Measurements from ENCODE around the gene RFX2.
A peak's percentile ranks its signal among the peaks of the same experiment; 100 is the strongest.
"Not testable (repeated sequence)": the region's sequence is repeated elsewhere in the genome, so short reads cannot be mapped to it uniquely, and the experiment has no call there.

Gene RFX2

DNA sequence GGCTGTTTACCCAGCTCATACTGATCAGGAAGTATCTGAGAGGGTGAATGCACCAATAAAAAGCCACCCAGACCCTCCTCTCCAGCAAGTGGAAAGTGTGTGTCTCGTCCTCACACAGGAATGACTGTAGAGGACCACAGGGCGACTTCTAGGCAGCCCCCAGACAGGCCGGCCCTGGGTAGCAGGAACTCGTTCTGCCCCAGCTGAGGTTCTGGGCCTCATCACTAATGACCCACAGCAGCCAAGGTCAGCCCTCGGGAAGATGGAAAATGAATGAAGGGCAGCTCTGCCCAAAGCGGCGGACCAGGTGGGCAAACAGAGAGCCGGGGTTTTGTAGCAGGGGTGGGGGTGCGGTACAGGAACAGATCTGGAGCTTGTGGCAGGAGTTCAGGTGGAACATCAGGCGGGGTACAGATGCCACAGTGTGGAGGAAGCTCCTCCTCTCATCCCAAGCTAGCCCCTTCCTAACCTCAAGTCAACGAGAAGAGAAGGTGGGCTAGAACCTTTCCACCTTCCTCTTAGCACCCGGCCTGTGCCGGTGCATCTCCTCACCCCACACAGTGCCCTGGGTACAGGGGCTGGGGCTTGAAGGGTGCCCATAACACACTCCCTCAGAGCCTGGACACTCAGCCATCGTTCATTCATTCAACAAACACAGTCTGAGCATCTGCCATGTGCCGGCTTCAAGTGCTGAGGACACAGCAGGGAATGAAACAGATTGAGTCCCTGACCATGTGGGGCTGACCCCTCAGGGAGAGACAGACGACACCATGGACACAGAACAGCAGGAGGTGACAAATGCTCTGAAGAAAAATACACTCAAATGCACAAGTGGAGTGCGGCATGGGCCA, 36.2 kb downstream of the RFX2 start:
- DNase-seq = no peak

DNA sequence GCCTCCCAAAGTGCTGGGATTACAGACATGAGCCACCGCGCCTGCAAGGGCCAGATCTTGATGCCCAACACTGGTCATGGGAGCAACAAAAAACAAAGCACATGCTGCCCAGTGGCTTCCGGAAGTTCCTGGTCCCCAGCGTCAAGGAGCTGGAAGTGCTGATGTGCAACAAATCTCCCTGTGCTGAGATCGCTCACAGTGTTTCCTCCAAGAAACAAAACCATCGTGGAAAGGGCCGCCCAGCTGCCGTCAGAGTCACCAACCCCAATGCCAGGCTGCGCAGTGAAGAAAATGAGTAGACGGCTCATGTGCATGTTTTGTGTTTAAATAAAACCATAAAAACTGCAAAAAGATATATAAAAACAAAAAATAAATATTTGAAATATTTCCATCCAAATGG, 37.1 kb downstream of the RFX2 start:
- not testable (repeated sequence) for DNase-seq

DNA sequence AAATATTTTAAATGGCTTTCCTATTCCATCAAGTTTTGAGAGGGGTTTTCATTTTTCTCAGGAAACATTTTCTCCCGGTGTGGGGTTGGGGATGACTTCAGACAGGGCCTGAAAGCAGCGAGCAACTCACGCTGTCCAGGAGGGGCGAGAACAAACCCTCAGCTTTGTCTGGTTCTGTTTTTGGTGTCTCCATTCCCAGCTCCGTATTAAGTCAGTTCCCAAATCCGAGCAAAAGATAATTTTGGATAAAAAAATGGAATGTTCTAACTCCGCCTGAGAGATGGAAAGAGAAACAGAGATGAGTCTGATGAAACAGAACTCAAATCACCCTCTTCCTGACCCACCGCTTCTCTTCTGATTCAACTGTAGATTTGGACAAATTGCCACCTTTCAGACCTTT, 38.4 kb downstream of the RFX2 start:
- DNase-seq = no peak

DNA sequence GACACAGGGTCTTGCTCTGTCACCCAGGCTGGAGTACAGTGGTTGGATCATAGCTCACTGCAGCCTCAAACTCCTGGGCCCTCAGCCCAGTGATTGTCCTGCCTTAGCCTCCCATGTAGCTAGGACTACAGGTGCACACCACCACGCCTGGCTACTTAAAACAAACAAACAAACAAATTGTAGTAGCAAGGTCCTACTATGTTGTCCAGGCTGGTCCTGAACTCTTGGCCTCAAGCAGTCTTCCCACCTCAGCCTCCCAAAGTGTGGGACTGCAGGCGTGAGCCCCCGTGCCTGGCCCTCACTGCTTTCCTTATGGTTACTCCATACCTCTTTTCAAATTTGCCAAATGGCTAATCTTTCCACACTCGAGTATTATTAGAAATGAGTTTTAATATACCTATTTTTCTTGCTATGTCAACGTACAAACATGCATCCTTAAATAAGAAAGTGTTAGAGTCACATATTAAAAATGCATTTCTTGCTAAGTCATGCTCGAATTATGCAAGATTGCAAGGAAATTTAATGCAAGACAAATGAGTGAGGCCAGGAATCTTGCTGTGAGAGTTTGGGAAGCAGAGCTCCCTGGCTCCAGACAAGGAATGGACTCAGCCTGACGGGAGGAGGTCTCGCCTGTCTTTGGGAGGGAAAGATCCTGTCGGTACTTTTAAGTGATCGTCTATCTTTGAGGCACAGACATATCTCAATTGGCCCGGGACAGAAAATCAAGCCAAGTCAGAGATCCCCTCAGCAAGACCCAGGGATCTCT, 39.4 kb downstream of the RFX2 start:
- no peak for DNase-seq

DNA sequence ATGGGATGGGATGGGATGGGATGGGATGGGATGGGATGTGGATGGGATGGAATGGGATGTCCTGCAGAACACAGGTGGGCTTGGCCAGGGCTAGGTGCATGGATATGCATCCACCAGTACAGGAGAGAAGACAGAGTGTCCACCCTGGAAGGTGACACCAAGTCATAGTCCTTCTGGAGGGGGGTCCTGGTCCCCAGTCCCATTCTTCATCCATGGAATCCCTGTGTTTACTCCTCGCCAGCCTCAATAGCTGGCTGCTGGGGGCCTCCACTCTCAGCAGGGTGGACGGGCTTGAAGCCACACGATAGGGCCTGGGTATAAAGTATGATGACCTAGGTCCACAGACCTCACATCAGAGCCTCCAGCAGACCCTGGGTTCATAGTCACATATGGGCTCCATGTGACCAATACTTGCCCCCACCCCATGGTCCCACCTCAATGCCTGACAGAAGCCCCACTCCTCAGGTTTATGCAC, 40.1 kb downstream of the RFX2 start:
- DNase-seq = no peak

DNA sequence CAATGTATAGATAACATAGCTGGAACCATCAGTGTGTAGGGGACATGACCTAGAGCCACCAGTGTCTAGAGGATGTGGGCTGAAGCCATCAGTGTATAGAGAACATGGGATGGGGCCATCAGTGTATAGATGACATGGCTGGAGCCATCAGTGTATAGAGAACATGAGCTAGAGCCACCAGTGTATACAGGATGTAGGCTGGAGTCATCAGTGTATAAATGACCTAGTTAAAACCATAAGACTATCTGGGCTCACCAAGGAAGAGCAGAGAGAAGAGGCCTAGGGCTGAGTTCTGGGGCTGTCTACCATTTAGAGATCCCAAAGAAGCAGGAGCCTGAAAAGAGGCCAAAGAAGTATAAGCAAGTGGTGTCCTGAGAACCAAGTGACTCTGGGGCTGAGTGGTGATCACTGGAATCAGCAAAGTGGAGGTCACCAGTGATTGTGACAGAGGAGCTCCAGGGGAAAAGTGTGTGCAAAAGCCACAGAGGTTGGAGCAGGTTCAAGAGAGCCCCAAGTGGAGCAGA, 41.0 kb downstream of the RFX2 start:
- DNase-seq = no peak

DNA sequence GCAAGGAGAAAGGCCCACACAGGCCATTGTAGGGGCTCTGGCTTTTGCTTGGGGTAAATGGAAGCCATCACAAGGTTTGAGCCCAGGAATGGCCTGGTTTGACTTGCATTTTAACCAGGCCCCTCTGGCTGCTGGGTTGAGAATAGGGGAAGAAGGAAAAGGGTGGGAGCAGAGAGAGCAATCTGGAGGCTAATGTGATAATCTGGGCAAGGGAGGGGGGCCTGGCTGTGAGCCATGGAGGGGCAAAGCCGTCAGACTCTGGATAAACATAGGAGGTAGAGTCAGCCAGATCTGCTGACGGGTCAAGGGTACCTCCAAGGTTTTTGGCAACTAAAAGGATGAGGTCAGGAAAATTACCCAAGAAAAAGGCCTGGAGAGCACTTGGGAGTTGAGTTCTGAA, 41.6 kb downstream of the RFX2 start:
- no peak for DNase-seq

DNA sequence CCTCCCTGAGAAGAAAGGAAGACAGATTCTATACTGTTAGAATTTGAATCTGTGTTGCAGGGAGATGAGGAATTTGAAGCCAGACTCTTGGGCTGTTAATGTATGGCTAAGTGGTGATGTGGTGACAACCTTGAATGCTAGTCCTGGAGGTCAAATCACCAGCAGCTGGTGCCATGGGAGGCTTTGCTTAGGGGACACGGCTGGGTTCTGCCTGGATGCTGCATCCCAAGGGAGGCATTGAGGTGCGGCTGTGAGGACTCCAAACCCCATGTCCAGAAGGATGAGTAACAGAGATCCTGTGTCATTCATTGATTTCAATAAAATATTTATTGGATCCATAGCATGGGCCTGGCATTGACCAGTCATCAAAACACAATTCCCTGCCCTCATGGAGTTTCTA, 42.3 kb downstream of the RFX2 start:
- DNase-seq = no peak

DNA sequence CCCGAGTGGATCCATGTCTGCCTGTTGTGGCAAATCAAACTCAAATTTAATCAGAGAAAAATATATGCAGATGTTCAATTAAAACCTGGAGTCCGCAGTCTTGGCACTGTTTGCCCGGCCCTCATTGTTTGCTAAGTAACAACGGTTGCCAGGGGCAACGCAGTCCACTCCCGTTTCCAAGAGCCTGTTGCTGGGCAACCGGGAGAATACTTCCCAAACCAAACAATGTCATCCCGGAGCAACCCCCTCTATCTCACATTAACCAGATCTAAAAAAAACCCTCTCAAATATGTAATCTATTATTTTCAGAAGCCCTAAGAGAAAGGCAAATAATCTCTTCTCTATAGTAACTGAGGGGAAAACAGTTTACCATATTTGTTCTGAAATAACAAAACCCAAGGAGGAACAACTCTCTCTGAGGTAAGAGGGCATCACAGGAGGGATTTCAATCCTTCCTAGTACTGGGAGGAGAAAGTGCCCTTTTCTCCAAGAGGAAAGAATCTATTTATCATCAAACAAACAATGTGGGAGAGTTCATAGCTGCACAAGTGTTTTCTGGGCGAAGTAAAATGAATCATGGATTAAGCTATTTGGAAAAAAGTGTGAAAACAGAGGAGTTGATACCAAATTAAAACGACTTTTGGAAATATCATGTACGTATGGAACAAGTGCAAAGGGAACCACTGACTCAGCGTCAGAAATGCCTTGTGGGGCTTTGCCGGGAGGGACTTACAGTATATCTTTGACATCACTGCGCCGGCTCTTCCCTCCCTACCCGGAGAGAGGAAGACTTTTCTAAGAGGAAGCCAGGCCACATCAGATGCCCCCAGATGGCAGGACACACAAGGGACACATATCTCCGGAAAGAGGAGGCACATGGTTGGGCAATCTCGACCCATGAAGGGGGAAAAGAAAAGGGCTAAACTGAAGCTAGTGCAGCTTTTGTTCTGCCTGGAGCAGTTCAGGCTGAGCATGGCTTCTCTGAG, 43.3 kb downstream of the RFX2 start:
- no peak for DNase-seq

DNA sequence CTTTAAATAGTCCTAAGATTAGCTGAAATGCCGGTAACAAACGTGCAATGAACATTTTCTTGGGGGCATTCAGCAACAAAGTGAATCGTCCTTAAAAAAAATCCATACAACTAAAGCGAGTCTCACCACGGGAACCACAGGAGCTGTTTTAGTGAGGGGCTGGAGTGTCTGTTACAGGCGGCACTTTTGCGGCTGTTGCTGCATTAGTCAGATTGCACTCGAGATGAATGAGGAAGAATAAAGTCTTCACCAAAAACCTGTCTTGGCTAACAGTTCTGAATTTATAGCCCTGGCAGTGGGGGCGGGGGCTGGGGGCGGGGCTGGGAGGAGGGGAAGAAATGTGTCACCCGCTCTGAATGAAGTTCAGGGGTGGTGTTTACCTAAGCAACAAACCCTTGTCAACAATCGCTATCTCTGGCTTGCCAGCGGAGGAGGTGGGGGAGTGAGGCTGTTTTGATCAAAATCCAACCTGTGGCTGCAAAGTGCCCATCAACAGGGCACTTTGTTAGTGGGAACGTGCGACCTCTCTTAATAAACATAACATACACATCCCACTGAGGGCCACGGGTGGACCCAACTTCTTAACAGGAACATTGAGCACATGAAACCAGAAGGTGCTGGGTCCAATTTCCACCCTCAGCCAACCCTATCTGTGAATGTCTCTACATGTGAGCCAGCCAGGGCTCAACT, 44.5 kb downstream of the RFX2 start:
- peak; percentile 47 for DNase-seq

DNA sequence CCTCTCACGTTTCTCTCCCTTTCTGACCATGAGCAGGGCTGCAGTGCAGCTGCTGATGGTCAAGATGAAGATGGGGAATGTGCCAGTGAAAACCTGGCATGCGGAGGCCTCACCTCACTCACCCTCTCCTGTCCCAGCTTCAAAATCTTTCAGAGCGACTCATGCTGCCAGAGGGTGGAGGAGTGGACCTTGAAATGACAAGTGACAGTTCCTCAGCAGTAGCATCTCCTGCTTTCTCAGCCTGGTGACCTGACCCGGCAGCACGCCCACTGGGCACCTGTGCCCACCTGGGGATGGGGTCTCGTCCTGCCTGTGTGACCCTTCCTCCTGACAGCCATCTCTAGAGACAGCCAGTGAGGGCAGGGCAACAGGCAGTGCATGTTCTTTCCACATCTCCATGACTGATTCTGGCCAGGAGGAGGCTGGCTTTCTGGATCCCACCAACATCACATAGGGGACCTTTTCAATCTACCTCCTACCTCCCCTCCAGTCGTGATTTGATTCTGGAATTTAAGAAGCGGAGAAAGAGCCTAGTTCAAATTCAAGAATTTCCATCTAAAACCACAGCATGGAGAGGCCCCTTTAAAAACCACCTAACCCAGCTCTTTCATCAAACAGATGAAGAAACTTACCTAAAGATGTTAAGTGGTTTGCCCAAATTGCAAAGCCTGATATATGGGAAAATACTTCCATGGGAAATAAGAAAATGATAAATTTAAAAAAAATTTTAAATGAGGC, 45.8 kb downstream of the RFX2 start:
- no peak for DNase-seq

DNA sequence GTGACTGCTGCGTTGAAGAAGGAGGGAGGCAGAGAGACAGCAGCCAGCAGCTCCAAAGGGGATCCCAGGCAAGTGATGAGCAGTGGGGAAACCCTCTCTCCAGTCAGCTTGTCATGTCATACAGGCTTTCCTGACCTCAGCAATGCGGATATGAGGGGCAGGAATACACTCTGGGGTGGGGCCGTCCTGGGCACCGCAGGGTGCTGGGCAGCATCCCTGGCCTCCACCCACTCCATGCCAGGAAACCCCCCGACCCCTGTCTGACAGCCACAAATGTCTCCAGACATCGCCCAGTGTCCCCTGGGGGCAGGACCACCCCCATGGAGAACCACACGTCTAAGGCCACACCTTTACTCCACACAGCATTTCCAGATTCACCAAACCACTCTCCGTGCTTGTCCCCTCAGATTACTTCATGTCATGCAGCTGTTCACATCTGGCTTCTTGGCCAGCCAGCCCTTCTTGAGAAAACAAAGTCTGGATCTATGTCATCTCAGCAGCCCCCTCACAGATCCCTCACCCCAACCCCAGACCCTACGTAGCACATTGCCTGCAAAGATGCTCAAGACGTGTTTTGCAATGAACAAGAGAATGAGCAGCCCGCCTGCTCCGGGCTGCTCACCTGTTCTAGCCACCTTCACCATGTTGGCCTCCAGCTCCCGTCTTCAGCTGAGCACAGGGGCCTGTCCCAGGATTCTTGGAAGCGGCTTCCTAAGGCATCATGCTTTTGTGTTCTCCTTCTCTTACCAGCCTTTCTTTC, 46.5 kb downstream of the RFX2 start:
- DNase-seq = no peak

DNA sequence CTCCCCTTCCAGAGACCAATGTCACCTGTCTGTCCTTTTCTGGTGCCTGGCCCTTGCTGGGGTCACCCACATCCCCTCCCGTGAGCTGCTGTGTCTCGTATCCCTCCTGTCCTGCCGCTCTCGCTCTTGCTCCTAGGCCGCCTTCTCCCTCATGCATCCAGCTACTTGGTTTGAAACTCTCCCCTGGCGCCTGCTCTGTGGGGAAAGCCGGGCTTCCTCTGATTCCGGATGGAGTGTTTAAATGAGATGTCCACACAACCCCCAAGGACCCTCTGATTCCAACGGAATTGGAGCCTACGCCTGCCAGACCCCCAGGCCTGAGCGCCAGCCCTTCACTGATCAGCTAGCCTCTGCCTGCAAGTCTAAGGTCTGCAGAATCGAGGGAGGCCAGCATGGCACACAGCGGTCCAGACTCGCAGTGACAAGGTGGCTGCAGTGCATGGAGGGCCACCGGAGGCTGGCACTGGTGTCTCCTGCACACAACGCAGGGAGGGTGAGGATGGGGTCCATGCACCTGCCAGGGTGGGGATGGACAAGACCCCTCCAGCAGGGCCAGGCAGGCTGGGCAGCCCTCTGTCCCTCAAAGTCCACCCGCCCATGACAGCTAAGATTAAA, 47.2 kb downstream of the RFX2 start:
- DNase-seq = no peak

DNA sequence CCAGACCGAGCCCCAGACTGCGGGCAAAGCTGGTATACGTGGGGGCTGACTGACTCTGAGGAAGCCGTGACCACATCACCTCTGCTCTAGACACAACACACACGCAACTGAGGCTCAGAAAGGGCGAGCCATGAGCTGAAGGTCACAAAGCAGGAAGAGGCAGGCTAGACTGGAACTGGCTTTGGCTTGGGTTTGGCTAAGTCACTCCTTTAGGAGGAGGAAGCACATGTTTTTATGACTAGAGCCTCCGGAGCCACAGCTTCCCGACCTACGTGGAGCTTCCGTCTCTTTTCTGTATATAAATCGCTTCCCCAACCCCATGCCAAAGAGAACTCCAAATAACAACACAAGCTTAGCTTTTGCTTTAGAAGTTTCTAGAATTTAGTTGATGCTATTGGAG, 48.0 kb downstream of the RFX2 start:
- peak; percentile 41 for DNase-seq

DNA sequence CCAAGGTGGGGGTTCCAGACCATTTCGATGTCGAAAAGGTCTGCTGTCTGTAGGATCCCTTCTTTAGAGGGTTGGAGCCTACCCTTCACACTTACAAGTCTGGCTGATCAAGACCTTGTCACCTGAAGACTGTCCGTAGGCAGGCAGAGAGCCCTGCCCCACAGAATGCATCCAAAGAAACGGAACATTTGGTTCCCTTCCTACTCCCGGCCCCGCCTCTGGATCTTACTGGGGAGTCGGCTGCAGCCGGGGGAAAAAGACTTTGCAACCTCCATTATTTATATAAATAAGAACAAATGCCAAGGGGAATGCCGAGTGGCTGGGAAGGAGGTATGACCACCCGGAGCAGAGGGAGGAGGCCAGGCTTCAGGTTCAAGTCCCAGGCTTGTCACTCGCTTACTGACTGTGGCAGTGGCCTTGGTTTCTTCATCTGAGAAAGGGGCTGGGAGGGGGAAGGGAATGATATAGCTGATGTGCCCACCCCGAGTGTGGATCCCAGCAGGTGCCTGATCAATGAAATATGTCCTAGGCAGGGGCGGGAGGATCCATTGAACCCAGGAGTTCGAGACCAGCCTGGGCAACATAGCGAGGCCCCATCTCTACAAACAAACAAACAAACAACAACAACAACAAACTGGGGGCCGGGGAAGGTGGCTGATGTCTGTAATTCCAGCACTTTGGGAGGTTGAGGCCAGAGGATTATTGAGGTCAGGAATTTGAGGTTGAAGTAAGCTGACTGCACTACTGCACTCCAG, 48.7 kb downstream of the RFX2 start:
- no peak for DNase-seq

DNA sequence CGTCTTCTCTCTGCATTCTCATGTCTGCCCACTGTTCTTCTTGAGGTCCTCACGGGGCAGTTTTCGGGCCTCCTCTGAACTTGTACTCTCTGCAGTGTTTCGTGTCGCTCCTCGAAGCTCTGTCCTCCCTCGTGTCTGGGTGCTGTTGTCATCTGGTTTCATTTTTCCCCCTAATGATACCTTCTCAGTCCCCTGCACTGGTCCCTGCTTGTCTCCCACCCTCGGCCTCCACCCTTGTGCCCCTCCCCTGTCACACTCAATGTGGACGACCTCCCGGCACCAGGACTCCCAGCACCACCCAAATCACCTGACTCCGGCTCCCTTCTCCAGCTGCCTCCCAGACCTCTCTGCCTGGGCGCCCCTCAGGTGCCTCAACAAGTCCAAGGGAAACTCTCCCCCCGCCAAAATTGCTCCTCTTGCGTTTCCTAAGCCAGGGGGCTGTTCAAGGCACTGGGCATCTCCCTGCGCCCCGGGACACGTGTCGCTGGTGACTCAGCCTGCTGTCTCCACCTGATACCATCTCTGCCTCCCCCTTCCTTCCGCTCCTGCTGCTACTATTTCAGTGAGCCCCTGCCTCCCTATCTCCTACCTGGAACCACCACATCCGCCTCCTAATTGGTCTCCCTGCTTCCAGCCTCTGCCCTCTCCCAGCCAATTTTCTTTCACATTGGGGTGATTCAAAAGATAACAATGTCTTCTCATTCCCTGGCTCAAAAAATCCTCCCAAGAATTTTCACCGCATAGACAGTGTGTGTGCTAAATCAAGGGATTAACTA, 49.5 kb downstream of the RFX2 start:
- peak; percentile 35 for DNase-seq

DNA sequence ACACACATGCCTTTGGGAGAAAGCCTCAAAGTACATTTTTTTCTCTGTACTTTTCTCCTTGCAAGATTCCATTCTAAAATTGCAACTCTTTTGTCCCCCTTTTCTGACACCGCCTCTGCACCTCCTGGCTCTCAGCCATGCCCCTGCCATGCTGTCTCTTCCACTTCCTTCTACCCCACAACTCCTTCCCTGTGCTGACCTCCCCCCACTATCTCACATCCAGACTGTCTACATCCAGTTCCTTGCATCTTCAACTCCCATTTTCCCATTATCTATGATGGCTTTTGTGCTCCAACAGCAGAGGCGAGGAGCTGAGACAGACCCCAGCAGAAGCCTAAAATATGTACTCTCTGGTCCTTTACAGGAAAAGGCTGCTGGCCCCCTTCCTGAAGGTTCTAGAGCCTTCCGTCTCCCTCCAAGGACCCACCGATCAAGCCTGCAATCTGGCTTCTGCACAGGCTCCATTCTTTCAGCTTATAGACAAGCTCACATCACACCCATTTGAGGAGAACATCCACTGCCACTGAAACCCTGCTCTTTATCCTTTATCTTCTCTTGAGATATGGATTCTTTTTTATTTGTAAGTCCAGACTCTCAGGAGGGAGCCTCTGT, 50.2 kb downstream of the RFX2 start:
- no peak for DNase-seq

DNA sequence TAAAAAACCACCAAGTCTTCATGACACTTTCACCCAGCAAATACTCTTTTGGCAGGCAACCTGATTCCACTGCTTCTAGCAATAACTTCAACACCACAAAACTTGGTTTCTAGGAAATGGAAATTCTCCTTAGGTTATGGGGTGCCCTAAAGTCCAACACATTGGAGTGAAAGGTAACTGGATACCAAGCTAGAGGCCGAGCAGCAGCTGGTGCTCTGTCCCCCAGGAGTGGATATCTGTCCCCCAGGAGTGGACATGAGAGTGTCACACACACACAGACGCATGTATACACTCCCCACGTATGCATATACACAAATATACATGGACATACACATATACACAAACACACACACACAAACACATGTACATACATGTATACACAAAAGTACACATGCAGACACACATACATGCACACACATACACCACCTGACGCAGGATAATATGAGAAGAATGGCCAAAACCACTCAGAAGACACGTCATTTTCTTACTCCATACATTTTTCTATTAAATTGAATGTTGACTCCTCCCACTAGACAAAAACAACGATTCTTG, 50.8 kb downstream of the RFX2 start:
- no peak for DNase-seq

All from activated gamma-delta T cell treated with Interleukin-2 at 50 U/mL for 16 hours (primary cell).